Measurements from ENCODE around the gene KIAA1328. TPM values are rescaled to one million over a fixed set of nuclear protein-coding genes. Genes with fewer than 3 reads are reported as not detected.

The KIAA1328 gene
- total and polyA plus RNA-seq, 3 donors from 2014 or later, result 19.9 to 48.7 (median 35.0) TPM

GRCh38 chr18:37238282-37239108 is 409.6 kb downstream of the KIAA1328 start:
- intact Hi-C loops (cut with DNase I; ENCODE audit: low total_unique reads), result no loop called here
- Histone ChIP-seq H3K27ac (no peak overlapping the region), H3K9me3 (no peaks in the 10 kb centered on the region), H3K4me3 (no peak overlapping the region), H3K27me3 (no peaks in the 10 kb centered on the region), H3K4me1 (no peaks in the 10 kb centered on the region), H3K36me3 (ENCODE audit: low read depth, missing control alignments) (no peaks in the 10 kb centered on the region)
- no peak for TF ChIP-seq CTCF (IDR thresholded peaks at IDR 0.05)
- no peak for TF ChIP-seq POLR2A (IDR thresholded peaks at IDR 0.05)
- 82 to 83% methylated on average over 6 of the region's 6 CpGs for WGBS, 2 donors
- DNase-seq, result no peak

GRCh38 chr18:37242091-37242490 is 413.2 kb downstream of the KIAA1328 start:
- 57 to 60% methylated on average over 6 of the region's 6 CpGs for WGBS, 2 donors
- H3K4me3 ChIP-seq, result no peak overlapping the region
- TF ChIP-seq CTCF (IDR thresholded peaks at IDR 0.05) (no peak), POLR2A (IDR thresholded peaks at IDR 0.05) (no peak)
- intact Hi-C loops (cut with DNase I; ENCODE audit: low total_unique reads), result no loop called here
- DNase-seq, result no peak
- H3K27ac ChIP-seq, result no peak overlapping the region
- H3K4me1 ChIP-seq, result no peaks in the 10 kb centered on the region
- H3K9me3 ChIP-seq, result no peaks in the 10 kb centered on the region
- H3K36me3 ChIP-seq (ENCODE audit: low read depth, missing control alignments), result no peaks in the 10 kb centered on the region
- no peaks in the 10 kb centered on the region for H3K27me3 ChIP-seq

- Histone ChIP-seq H3K36me3 (ENCODE audit: low read depth, missing control alignments) (no peaks in the 10 kb centered on the region), H3K4me1 (no peaks in the 10 kb centered on the region), H3K27me3 (no peaks in the 10 kb centered on the region), H3K4me3 (no peak overlapping the region), H3K9me3 (no peaks in the 10 kb centered on the region), H3K27ac (no peak overlapping the region)
- WGBS, 2 donors, result 66 to 70% methylated on average over 4 of the region's 4 CpGs
- intact Hi-C loops (cut with DNase I; ENCODE audit: low total_unique reads), result no loop called here
- DNase-seq, result no peak
- no peak for TF ChIP-seq CTCF (IDR thresholded peaks at IDR 0.05)
- no peak for TF ChIP-seq POLR2A (IDR thresholded peaks at IDR 0.05)
Observed at GRCh38 chr18:37242826-37243560, 414.1 kb downstream of the KIAA1328 start.

GRCh38 chr18:37243741-37244140 is 414.8 kb downstream of the KIAA1328 start:
- Histone ChIP-seq H3K9me3 (no peaks in the 10 kb centered on the region), H3K27me3 (no peaks in the 10 kb centered on the region), H3K27ac (no peak overlapping the region), H3K4me3 (peak overlapping the region in 1 of 2 donors; percentile 4), H3K36me3 (ENCODE audit: low read depth, missing control alignments) (no peaks in the 10 kb centered on the region), H3K4me1 (no peaks in the 10 kb centered on the region)
- WGBS, 2 donors, result 12 to 13% methylated on average over 36 of the region's 36 CpGs
- TF ChIP-seq CTCF (IDR thresholded peaks at IDR 0.05), result no peak
- no peak for TF ChIP-seq POLR2A (IDR thresholded peaks at IDR 0.05)
- intact Hi-C loops (cut with DNase I; ENCODE audit: low total_unique reads), result no loop called here
- DNase-seq, result no peak
